Esophagus muscularis mucosa (tissue), 4 donors: ENCODE measurements around the gene NCMAP. TPM values are rescaled to one million over a fixed set of nuclear protein-coding genes. Genes with fewer than 3 reads are reported as not detected.

Source experiments
- DNase-seq: peaks from one replicate; pipeline ENCODE4 v3.0.0-alpha.2; 2017; ENCODE audit errors: extremely low spot score
- H3K27ac ChIP-seq, 4 donors: fragments of 200-600 bp; sonication (generic); replicated peaks in 1 of 4; 1 replicate in 3 of 4; 2 replicates in 1 of 4; pipeline ENCODE4 v1.5.1; 2016 to 2019; ENCODE audit warnings: mild to moderate bottlenecking in 1 of 4
- H3K27me3 ChIP-seq, 4 donors: fragments of 200-600 bp; sonication (generic); one replicate each; pipeline versions ENCODE4 v1.5.1 to v1.6.0; 2016 to 2019
- H3K36me3 ChIP-seq, 4 donors: fragments of 200-600 bp; sonication (generic); one replicate each; pipeline ENCODE4 v1.5.1; 2016 to 2019
- H3K4me1 ChIP-seq, 4 donors: fragments of 200-600 bp; sonication (generic); one replicate each; pipeline ENCODE4 v1.5.1; 2016 to 2019
- H3K4me3 ChIP-seq, 4 donors: fragments of 200-600 bp; sonication (generic); 1 replicate in 2 of 4; 2 replicates in 2 of 4; pipeline ENCODE4 v1.5.1; 2016 to 2019; ENCODE audit warnings: mild to moderate bottlenecking in 4 of 4, moderate library complexity in 1 of 4
- H3K9me3 ChIP-seq, 4 donors: fragments of 200-600 bp; sonication (generic); 1 replicate in 3 of 4; 2 replicates in 1 of 4; pipeline ENCODE4 v1.5.1; 2016 to 2019
- CTCF ChIP-seq, 3 experiments: fragments of 200-600 bp in 2 of 3; fragments of 450-650 bp in 1 of 3; sonication (generic) in 2 of 3; IDR thresholded peaks; one replicate each; pipeline ENCODE4 v1.5.1; 2017 to 2019; ENCODE audit warnings: antibody characterized with exemption in 3 of 3, mild to moderate bottlenecking in 2 of 3, moderate library complexity in 1 of 3
- EP300 ChIP-seq: sonication (generic); formaldehyde crosslinking; IDR thresholded peaks from one replicate; pipeline ENCODE4 v1.6.1; 2017; ENCODE audit warnings: antibody characterized with exemption
- POLR2A ChIP-seq: fragments of 450-650 bp; IDR thresholded peaks from one replicate; pipeline ENCODE4 v1.6.1; 2017; ENCODE audit warnings: antibody characterized with exemption, moderate library complexity, mild to moderate bottlenecking, low read depth
- POLR2AphosphoS5 ChIP-seq, 2 donors: sonication (generic); formaldehyde crosslinking; IDR thresholded peaks; one replicate each; pipeline ENCODE4 v1.6.1; 2017; ENCODE audit warnings: antibody characterized with exemption in 2 of 2
- WGBS: methylation state at CpG from one replicate; pipeline ENCODE4 v1.1.5; 2018; 5-methylcytosine and 5-hydroxymethylcytosine counted together
- intact Hi-C: fragments of 100-400 bp; cut with DNase I; formaldehyde crosslinking; loops from one replicate; pipeline ENCODE4 v1.15.1; 2023
- total RNA-seq, 4 donors: library from RNA; depleted of rRNA; stranded (reverse); fragments of >200 nt; gene quantifications; one replicate each; pipeline versions ENCODE4 v1.1.0 to v1.2.1, GENCODE V29; 2016

Gene NCMAP
- total RNA-seq, 4 donors from 2014 or later: 0.17 to 0.65 (median 0.34) TPM; not detected in 1

- Histone ChIP-seq H3K4me1 (peaks cover 3 to 22% (median 17%) of the 10 kb centered on the region in 4 donors), H3K36me3 (no peaks in the 10 kb centered on the region), H3K27ac (no peak overlapping the region), H3K27me3 (peaks cover 0 to 79% (median 22%) of the 10 kb centered on the region in 4 donors), H3K9me3 (no peaks in the 10 kb centered on the region), H3K4me3 (no peak overlapping the region)
- WGBS: 43% methylated on average over 12 of the region's 12 CpGs
- TF ChIP-seq POLR2A (no peak), CTCF (IDR thresholded peaks at IDR 0.05) (no peak)
- intact Hi-C loops: no loop called here
- DNase-seq: no peak
Measured at GRCh38 chr1:24558902-24559791, 3.3 kb downstream of the NCMAP start.

- no peak for TF ChIP-seq EP300
- no peak for TF ChIP-seq POLR2A
- TF ChIP-seq POLR2AphosphoS5 (IDR thresholded peaks at IDR 0.05): no peak
- TF ChIP-seq CTCF (IDR thresholded peaks at IDR 0.05): no peak
- peaks cover 3 to 22% (median 17%) of the 10 kb centered on the region in 4 donors for H3K4me1 ChIP-seq
- peaks cover 0 to 68% (median 19%) of the 10 kb centered on the region in 4 donors for H3K27me3 ChIP-seq
- WGBS: 96% methylated on average over 6 of the region's 6 CpGs
- H3K4me3 ChIP-seq: no peak overlapping the region
- intact Hi-C loops: no loop called here
- no peaks in the 10 kb centered on the region for H3K36me3 ChIP-seq
- DNase-seq: no peak
- no peaks in the 10 kb centered on the region for H3K9me3 ChIP-seq
- H3K27ac ChIP-seq: no peak overlapping the region
Measured at GRCh38 chr1:24560361-24560760, 4.5 kb downstream of the NCMAP start.

- TF ChIP-seq CTCF (IDR thresholded peaks at IDR 0.05) (no peak), POLR2AphosphoS5 (IDR thresholded peaks at IDR 0.05) (no peak), POLR2A (no peak), EP300 (no peak)
Measured at GRCh38 chr1:24562625-24563024, 6.7 kb downstream of the NCMAP start.

GRCh38 chr1:24564695-24565094 lies 8.8 kb downstream of the NCMAP start:
- Histone ChIP-seq H3K4me3 (no peak overlapping the region), H3K27ac (no peak overlapping the region), H3K4me1 (no peaks in the 10 kb centered on the region), H3K27me3 (peaks cover 0 to 28% (median 0%) of the 10 kb centered on the region in 4 donors), H3K36me3 (no peaks in the 10 kb centered on the region), H3K9me3 (no peaks in the 10 kb centered on the region)
- TF ChIP-seq POLR2AphosphoS5 (IDR thresholded peaks at IDR 0.05) (no peak), EP300 (no peak), CTCF (IDR thresholded peaks at IDR 0.05) (no peak), POLR2A (no peak)
- WGBS: 78% methylated on average over 2 of the region's 2 CpGs
- no peak for DNase-seq
- intact Hi-C loops: no loop called here

More at GRCh38 chr1:24562625-24563024, 6.7 kb downstream of the NCMAP start:
- no peak for DNase-seq
- Histone ChIP-seq H3K27ac (no peak overlapping the region), H3K36me3 (no peaks in the 10 kb centered on the region), H3K27me3 (peaks cover 0 to 45% (median 3%) of the 10 kb centered on the region in 4 donors), H3K4me3 (no peak overlapping the region), H3K9me3 (no peaks in the 10 kb centered on the region), H3K4me1 (peaks cover 0 to 11% (median 7%) of the 10 kb centered on the region in 4 donors)
- intact Hi-C loops: no loop called here
